Cardiac fibroblast (primary cell): ENCODE measurements around the gene TBC1D2.
"Not testable (repeated sequence)": the region's sequence is repeated elsewhere in the genome, so short reads cannot be mapped to it uniquely, and the experiment has no call there.

ENCODE experiments used
- DNase-seq, 2 donors: peaks; one replicate each; pipeline versions ENCODE4 v3.0.0 to v3.0.0-alpha.2; 2010; ENCODE audit warnings: low read depth in 2 of 2
- H3K4me3 ChIP-seq, 2 donors: replicated peaks in 1 of 2; 1 replicate in 1 of 2; 2 replicates in 1 of 2; pipeline ENCODE4 v1.5.1; 2011; ENCODE audit warnings: low read depth in 2 of 2, low read length in 2 of 2, mild to moderate bottlenecking in 2 of 2, moderate library complexity in 1 of 2
- CTCF ChIP-seq: IDR thresholded peaks from one replicate; pipeline ENCODE4 v1.5.1; 2011; ENCODE audit warnings: low read depth, mild to moderate bottlenecking, low read length, inconsistent platforms

TBC1D2 gene

GRCh38 chr9:98285446-98285845, 30.0 kb upstream of the TBC1D2 start:
- peak in 1 of 2 donors; percentile 7 for DNase-seq
- no peak for TF ChIP-seq CTCF
- no peak overlapping the region for H3K4me3 ChIP-seq

- no peak for TF ChIP-seq CTCF
- no peak for DNase-seq
- H3K4me3 ChIP-seq: no peak overlapping the region
These were observed 29.3 kb upstream of the TBC1D2 start for GRCh38 chr9:98284754-98285153.

- DNase-seq, H3K4me3 ChIP-seq: not testable (repeated sequence)
These were observed 27.7 kb upstream of the TBC1D2 start for GRCh38 chr9:98283143-98283542.

- no peak for TF ChIP-seq CTCF
- no peak for DNase-seq
- no peak overlapping the region for H3K4me3 ChIP-seq
These were observed 25.8 kb upstream of the TBC1D2 start for GRCh38 chr9:98281281-98281680.

GRCh38 chr9:98280574-98280973, 25.1 kb upstream of the TBC1D2 start:
- no peak overlapping the region for H3K4me3 ChIP-seq
- DNase-seq: no peak
- TF ChIP-seq CTCF: no peak

DNA sequence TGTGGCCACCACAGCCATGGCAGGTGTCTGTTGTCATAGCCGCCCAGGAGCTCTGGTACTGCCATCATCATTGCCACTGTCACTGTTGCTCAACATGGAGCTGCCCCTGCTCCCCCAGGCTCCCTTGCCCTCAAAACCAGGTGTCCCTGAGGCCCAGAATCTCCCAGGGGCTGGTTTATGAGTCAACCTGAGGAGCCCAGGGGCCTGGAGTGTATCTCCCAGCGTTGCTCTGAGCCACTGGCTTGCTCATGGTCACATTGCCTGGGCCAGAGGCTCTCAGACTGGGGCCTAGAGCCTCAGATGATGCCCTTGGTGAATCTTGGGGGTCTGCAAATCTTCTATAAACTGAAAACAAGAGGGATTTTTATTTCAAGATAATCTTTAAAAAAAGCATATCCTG, 24.7 kb upstream of the TBC1D2 start:
- no peak overlapping the region for H3K4me3 ChIP-seq
- no peak for TF ChIP-seq CTCF
- DNase-seq: no peak

DNA sequence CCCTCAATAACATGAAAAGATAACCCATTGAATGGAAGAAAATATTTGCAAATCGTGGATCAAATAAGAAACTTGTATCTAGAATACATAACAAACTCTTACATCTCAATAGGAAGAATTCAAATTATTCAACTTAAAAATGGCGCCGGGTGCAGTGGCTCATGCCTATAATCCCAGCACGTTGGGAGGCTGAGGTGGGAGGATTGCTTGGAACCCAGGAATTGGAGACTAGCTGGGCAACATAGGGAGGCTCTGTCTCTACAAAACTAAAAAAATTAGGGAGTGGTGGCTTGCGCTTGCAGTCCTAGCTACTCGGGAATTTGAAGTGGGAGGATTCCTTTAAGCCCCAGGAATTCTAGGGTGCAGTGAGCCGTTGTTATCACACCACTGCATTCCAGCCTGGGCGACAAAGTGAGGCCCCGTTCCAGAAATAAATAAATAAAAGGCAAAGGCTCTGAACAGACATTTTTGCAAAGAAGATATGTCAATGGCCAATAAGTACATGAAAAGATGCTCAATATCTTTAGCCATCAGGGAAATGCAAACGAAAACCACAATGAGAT, 21.5 kb upstream of the TBC1D2 start:
- no peak for DNase-seq
- no peak overlapping the region for H3K4me3 ChIP-seq
- no peak for TF ChIP-seq CTCF
